ENCODE measurements around the gene KIF20A. TPM values are rescaled to one million over a fixed set of nuclear protein-coding genes. Genes with fewer than 3 reads are reported as not detected.
"Not testable (repeated sequence)": the region's sequence is repeated elsewhere in the genome, so short reads cannot be mapped to it uniquely, and the experiment has no call there.

KIF20A gene
- 72.1 TPM for polyA plus RNA-seq (2012; ENCODE audit: insufficient read depth, insufficient read length)

DNA sequence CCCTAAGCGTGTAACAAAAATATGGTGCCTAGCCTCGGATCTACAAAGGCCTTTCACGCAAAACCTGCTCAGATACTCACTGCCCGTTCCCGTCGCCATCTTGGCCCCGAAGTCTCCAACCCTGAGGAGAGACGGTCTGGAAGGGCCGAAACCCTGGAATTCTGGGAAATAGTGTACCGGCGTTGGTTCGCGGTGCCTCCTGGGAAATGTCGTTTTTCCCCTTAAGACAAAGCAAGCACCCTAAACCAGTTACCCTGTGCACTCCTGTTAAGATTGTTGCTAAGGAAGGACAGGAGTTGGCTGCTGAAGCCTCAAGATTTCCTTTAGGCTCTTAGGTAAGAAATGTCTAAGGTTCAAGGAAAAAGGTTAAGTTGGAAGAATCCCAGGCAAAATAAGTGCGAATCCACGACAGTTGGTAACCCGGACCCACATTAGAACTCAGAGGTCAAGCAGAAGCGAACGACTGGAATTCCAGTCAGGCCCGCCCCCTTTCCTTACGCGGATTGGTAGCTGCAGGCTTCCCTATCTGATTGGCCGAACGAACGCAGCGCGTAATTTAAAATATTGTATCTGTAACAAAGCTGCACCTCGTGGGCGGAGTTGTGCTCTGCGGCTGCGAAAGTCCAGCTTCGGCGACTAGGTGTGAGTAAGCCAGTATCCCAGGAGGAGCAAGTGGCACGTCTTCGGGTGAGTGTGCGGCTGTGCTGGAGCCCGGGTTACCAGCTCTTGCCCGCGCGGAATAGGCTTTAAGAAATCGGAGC is at the start of gene KIF20A, which contains the start of gene BRD8:
Gene KIF20A (plus strand): TSS at position 597 of the 761 bp plus-strand sequence. CDS start 569 bp downstream, outside the sequence.
Gene BRD8 (minus strand): TSS at position 115 of the 761 bp plus-strand sequence. CDS start 16 bp downstream, at position 99.
- peak; percentile 95 for DNase-seq (ENCODE audit: low read depth, low spot score)
- peak within 1 kb of the TSS; percentile 95 for H3K4me3 ChIP-seq (ENCODE audit: low read length)

DNA sequence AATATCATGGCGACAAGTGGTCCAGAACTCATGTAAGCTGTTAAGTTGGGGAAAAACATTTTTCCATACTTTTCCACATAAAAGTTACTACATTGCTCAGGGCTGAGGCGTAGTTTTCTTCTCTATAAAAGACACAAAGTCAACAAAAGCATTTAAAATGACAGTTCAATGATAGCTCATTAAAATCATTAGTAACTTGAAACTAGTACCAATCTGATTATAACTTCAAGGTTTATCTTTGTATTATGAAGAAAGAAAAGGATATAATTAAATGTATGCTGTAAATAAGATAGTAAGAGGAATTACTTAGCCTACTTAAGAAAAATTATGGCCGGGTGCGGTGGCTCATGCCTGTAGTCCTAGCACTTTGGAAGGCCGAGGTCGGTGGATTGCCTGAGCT is 49.6 kb upstream of the KIF20A start:
- no peak for DNase-seq (ENCODE audit: low read depth, low spot score)
- H3K4me3 ChIP-seq (ENCODE audit: low read length): no peak overlapping the region

DNA sequence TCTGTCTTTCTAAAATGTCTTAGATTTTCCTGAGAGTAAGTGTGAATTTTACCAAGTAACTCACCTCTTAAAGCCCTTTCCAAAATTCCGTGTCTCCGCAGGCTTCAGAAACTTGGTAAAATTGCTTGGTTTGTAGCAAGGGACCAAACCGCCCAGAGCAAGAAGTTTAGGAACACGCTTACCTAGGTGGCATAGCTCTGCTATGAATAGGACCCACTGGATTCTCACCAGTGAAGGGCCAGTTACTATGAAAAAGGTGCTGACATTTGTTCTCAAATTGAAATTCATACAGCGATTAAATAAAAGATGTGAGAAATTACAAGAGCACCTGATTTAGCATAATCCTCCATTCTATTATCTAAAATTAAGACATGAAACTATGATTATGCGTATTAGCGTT is 46.4 kb upstream of the KIF20A start:
- peak overlapping the region; percentile 46 for H3K4me3 ChIP-seq (ENCODE audit: low read length)

DNA sequence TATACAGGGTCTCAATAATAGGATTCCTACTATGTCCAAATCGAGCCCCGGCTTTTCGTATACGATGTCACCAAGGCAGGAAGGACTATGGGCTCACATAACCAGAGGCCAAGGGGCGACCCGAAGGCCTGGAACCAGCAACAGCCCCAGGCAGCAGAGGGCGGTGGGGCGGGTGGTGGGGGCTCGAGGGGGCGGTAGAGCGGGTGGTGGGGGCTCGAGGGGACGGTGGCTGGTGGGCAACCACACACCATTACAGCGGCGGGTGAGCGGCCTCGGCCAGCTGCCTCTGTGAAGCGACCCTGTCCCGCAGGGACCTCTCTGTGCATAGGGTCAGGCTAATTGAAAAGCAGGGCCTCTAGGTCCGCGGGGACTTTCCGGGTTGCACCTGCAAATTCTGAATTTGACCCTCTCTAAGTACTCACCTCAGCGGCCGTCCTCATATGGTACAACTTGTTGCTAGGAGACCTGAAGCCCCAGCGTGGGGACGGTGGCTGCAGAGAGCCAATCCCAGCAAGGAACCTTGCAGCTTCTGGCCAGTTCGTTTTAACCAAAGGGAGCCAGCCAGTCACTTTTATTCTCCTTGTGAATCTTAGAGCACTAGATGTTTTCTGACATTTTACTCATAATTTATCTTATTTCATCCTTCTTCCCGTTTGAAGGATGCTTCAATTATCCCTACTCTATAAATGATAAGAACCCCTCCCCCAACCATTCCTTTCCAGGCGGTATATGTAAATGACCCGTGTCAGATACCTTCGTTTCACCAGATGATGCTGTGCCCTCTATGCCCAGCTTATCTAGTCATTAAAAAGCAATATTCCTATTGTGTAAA is 39.7 kb upstream of the KIF20A start, which contains the start of gene NME5:
Gene NME5 (minus strand): TSS at position 480 of the 832 bp plus-strand sequence. CDS start 648 bp downstream, outside the sequence.
- H3K4me3 ChIP-seq (ENCODE audit: low read length): no peak within 1 kb of the TSS
- no peak for DNase-seq (ENCODE audit: low read depth, low spot score)

More for the DNA sequence above, 46.4 kb upstream of the KIF20A start:
- no peak for DNase-seq (ENCODE audit: low read depth, low spot score)

DNA sequence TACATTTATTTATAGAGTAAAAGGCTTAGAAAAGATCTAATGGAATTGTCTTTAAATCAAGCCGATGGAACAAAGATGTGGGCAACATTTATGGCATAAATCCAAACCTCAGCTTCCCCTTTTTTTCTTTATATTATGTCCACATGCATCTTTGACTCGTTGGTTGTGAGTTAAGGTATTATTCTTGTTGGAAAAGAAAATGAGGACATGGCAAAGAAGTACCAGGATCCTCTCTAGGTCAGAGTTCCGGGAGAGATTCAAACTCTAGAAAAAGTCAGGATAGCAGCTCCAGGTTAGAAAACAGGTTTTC is 39.2 kb upstream of the KIF20A start:
- H3K4me3 ChIP-seq (ENCODE audit: low read length): no peak overlapping the region
- DNase-seq (ENCODE audit: low read depth, low spot score): no peak

DNA sequence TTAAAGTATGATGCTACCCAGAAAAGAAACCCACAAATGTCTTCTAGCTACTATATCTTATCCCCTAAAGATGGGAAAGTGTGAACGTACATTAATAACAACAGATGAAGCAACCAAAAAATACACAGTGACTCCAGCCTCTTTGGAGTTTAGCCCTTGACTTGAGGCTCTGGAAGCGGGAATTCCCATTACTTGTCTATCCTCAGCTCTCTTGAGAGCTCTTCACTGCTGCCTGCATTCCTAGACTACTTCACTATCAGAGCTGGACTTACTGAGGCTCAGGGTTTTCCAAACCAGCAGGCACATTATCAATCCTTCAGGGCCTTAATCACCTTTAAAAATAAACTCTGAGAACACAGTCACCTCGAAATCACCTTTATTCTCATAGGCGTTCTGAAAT is 38.6 kb upstream of the KIF20A start:
- H3K4me3 ChIP-seq (ENCODE audit: low read length): no peak overlapping the region
- no peak for DNase-seq (ENCODE audit: low read depth, low spot score)

DNA sequence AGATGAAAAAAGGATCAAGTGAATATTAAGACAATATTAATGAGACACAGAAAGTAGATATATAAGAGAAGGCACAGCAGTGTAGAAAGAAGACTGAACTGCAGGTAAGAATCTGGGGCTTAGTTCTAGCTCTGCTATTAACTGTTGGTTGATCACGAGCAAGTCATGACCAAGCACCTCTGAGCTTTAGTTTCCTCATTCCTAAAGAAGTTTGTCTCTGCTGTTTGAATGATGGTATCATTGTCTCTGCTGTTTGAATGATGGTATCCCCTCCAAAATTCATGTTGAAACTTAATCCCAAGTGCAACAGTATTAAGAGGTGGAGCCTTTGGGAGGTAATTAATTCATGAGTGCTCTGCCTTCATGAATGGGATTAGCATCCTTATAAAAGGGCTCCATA is 37.2 kb upstream of the KIF20A start:
- no peak overlapping the region for H3K4me3 ChIP-seq (ENCODE audit: low read length)
- DNase-seq (ENCODE audit: low read depth, low spot score): no peak

DNA sequence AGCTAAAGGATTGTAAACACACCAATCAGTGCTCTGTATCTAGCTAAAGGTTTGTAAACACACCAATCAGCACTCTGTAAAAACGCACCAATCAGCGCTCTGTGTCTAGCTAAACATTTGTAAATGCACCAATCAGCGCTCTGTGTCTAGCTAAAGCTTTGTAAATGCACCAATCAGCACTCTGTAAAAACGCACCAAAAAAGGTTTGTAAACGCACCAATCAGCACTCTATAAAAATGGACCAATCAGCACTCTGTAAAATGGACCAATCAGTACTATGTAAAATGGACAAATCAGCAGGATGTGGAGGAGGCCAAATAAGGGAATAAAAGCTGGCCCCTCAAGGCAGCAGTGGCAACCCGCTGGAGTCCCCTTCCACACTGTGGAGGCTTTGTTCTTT is 35.3 kb upstream of the KIF20A start:
- not testable (repeated sequence) for H3K4me3 ChIP-seq (ENCODE audit: low read length); DNase-seq (ENCODE audit: low read depth, low spot score)

DNA sequence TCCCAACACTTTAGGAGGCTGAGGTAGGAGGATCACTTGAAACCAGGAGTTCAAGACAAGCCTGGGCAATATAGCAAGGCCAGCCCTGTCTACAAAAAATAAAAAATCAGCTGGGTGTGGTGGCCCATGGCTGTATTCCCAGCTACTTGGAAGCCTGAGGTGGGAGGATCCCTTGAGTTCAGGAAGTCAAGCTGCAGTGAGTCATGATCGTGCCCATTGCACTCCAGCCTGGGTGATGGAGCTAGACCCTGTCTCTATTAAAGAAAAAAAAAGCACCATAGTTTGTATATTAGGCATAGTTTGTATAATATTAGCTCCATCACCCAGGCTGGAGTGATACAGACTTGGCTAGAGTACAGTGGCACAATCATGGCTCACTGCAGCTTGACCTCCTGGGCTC is 30.1 kb upstream of the KIF20A start:
- no peak for DNase-seq (ENCODE audit: low read depth, low spot score)
- no peak overlapping the region for H3K4me3 ChIP-seq (ENCODE audit: low read length)

DNA sequence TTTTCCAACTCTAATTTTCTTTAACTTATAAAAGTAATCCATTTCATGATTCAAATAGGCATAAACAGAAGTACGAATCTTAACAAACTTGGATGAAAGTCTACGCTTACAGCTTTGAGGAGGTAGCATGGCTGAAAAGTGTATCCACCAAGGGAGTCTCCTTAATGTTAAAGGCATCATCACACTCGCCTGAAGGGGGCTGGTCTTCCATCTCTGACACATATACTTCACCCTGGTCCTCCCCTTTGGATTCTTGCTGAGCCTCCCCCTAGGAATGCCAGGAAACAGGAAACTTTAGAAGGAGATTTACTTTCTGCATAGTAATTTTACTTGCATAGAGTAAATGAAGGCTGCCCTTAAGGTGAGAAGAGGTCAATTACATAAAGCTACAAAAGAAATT is 29.4 kb upstream of the KIF20A start:
- no peak overlapping the region for H3K4me3 ChIP-seq (ENCODE audit: low read length)
- no peak for DNase-seq (ENCODE audit: low read depth, low spot score)

DNA sequence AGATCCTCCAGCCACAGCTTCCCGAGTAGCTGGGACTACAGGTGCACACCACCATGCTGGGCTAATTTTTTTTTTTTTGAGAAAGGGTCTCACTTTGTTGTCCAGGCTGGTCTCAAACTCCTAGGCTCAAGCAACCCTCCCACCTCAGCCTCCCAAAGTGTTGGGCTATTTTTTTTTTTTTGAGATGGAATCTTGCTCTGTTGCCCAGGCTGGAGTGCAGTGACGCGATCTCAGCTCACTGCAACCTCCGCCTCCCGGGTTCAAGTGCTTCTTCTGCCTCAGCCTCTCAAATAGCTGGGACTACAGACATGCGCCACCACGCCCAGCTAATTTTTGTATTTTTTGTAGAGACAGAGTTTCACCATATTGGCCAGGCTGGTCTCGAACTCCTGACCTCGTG is 22.9 kb upstream of the KIF20A start:
- not testable (repeated sequence) for DNase-seq (ENCODE audit: low read depth, low spot score); H3K4me3 ChIP-seq (ENCODE audit: low read length)

DNA sequence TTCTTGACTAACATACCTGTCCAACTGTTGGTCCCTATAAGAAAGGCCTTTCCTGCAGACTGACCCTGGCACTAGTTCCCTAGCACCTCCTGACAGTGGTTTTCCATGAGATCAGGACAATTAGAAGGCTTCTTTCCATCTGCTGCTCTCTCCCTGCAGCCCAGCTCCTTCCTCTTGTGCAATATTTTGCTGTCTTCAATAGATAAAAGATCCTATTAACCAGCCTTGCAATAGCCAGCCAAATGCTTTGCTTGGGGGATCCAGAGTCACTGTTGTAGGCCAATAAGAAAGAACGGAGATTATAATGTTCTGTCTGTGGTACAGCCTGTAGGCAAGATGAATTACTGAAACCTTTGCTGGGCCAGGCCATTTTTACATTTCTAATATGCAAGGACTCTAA is 21.3 kb upstream of the KIF20A start:
- DNase-seq (ENCODE audit: low read depth, low spot score): no peak
- no peak overlapping the region for H3K4me3 ChIP-seq (ENCODE audit: low read length)

DNA sequence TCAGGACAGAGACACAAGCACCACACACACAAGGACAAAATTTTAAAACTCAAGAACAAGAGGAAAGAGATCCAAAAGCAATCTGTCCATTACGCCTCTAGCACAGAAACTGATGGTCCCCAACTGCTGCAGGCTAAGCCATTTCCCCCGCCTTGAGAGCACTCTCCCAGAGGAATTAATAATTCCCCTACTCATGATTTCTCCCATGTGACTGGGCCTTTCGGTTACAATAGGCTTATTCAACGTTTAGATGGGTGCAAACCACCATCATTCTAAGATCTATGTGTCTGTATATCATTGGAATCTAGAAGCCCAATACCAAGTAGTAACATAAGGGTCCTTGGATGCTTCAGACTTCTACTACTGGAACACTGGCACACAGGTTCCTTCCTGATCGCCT is 19.2 kb upstream of the KIF20A start:
- no peak for DNase-seq (ENCODE audit: low read depth, low spot score)
- no peak overlapping the region for H3K4me3 ChIP-seq (ENCODE audit: low read length)

DNA sequence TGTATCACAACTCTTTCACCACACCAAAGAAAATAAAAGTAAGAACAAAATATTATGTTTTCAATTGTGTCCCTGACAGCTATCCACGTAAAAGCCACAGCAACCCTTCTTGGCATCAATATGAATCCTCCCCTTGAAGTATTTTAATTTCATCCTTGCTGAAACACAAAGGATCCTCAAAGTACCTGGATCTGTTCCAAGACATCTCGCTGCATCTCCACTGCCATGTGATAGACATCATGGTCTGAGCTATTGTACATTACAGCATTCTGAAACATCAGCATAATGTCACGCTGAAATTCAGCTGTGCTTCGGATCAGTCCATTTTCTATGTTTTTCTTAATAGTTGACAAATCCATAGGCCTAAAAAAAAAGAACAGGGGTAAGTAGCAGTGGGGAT is 18.2 kb upstream of the KIF20A start:
- H3K4me3 ChIP-seq (ENCODE audit: low read length): no peak overlapping the region
- no peak for DNase-seq (ENCODE audit: low read depth, low spot score)

DNA sequence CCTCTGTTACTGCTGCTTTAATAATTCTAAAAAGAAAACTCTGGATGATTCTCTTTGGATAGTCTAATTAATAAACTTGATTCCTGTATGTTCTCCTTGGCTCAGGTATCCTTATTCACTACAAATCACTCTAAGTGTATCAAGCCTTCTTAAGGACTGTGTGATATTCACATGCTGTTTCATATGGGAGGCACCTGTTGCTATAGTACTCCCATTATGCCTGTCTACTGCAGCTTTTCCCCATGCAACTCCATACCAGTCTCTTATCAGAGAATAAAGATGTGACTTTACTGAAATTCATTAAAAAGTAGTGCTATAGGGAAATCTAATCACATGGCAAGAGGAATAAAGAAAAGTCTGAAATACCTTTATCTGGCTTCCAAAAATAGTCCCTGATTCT is 15.2 kb upstream of the KIF20A start:
- H3K4me3 ChIP-seq (ENCODE audit: low read length): no peak overlapping the region
- no peak for DNase-seq (ENCODE audit: low read depth, low spot score)

DNA sequence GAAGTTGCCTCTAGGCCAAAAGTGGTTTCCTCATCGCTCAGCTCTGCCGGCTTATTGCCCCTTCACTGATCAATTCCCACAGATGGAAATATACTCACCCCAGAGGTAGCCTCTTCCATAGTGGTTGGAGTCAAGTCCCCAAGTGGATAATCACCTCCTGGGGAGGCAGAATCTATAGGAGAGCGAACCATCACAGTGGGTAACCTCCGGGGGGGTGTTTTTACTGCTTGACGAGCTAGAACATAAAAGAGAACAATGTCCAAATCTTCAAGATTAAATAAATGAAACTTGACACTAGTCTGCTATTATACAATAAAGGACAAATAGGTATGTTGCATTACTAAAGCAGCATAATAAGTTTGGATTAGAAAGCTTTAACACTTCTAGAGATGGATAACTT is 9.8 kb upstream of the KIF20A start:
- no peak overlapping the region for H3K4me3 ChIP-seq (ENCODE audit: low read length)
- DNase-seq (ENCODE audit: low read depth, low spot score): no peak

DNA sequence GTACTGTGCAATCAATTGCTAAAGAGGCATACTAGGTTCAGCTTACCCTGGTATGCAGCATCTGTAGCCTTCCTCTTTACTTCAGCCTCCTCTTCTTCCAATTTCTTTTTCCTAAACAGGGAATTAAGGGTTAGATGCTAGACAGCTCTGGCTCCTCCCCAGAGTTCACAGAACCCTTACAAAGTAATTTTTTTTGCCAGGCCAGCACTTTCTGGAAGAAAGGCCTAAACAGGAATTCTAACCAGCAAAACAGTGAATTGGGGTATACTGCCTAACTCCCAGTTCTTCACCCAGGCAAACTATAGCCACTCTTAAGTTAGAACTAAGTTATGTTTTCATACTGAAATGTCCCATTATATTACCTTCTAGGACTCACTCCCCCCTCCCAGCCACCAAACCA is 8.6 kb upstream of the KIF20A start:
- DNase-seq (ENCODE audit: low read depth, low spot score): no peak
- H3K4me3 ChIP-seq (ENCODE audit: low read length): no peak overlapping the region

DNA sequence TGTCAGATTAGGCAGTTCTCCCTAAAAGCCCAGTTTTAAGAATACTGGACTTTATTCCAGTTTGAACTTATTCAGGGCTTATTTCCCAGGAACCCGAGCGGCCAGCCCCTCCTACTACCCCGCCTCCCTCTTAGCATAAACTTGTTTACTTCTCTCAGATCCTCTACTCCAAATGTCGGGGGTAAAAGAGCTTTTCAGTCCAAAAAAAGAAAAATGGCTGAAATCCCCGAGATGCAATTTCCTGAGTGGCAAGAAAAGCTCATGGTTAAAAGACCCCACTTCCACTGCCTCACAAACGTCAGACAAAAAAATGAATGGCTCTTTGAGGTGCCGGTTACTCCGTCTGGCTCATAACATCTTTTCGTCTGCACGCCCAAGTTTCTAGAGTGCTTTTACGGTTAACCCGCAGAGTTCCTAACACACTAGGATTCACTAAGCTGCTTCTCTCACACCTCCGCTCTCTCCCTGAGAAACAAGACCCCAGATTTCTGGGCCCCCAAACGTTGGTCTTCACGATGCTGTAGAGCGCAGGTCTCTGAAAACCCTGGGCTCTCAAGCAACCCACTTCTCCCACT is 884 bp upstream of the KIF20A start:
- DNase-seq (ENCODE audit: low read depth, low spot score): no peak
- H3K4me3 ChIP-seq (ENCODE audit: low read length): peak overlapping the region; percentile 95

DNA sequence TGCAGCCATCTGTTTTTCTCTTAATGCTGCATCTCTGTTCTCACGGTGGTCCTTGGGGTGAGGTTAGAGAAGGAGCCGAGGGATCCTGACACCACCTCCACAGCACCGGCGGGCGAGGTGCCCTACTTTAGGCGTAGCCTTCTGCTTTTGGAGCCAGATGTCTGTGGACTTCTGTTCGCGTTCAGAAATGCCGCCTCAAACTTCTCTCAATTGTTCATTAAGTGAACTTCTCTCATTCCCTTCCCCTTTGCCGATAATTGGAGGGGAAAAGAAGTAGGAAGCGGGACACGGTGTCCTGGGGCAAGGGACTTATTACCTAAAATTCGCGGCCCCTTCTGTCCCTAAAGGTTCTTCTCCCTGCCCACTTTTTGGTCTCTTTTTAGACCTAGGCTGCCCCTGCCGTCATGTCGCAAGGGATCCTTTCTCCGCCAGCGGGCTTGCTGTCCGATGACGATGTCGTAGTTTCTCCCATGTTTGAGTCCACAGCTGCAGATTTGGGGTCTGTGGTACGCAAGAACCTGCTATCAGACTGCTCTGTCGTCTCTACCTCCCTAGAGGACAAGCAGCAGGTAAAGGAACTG is 455 bp downstream of the KIF20A start:
- peak overlapping the region; percentile 95 for H3K4me3 ChIP-seq (ENCODE audit: low read length)
- no peak for DNase-seq (ENCODE audit: low read depth, low spot score)
